Islet precursor cell (in vitro differentiated cells): ENCODE results near the gene ITGA5.
A peak's percentile ranks its signal among the peaks of the same experiment; 100 is the strongest.
"Not testable (repeated sequence)": the region's sequence is repeated elsewhere in the genome, so short reads cannot be mapped to it uniquely, and the experiment has no call there.

Experiments
- DNase-seq: peaks from one replicate; pipeline ENCODE4 v3.0.0-alpha.2; 2018

Gene ITGA5

GRCh38 chr12:54369597-54370131 lies 49.4 kb downstream of the ITGA5 start:
- DNase-seq = no peak

GRCh38 chr12:54368709-54369596 lies 50.1 kb downstream of the ITGA5 start:
- DNase-seq = peak; percentile 96

- no peak for DNase-seq
These were observed 50.9 kb downstream of the ITGA5 start for GRCh38 chr12:54368025-54368708.

GRCh38 chr12:54364413-54364812 lies 54.7 kb downstream of the ITGA5 start, which contains the start of gene GPR84:
Gene GPR84, minus strand, starts transcription at chr12:54364486. Its CDS starts 635 bp downstream, at chr12:54363851.
- no peak for DNase-seq

- DNase-seq = no peak
These were observed 55.4 kb downstream of the ITGA5 start for GRCh38 chr12:54363618-54364017.

- no peak for DNase-seq
These were observed 56.0 kb downstream of the ITGA5 start for GRCh38 chr12:54363047-54363446.

- peak; percentile 97 for DNase-seq
These were observed 58.2 kb downstream of the ITGA5 start for GRCh38 chr12:54360717-54361456.

- DNase-seq = no peak
These were observed 59.2 kb downstream of the ITGA5 start for GRCh38 chr12:54359762-54360351.

GRCh38 chr12:54358945-54359761 lies 59.9 kb downstream of the ITGA5 start:
- peak; percentile 100 for DNase-seq

- DNase-seq = no peak
These were observed 60.7 kb downstream of the ITGA5 start for GRCh38 chr12:54358191-54358944.

GRCh38 chr12:54357506-54358190 lies 61.4 kb downstream of the ITGA5 start:
- DNase-seq = no peak

GRCh38 chr12:54356951-54357356 lies 62.1 kb downstream of the ITGA5 start:
- peak; percentile 82 for DNase-seq

GRCh38 chr12:54356228-54356627 lies 62.8 kb downstream of the ITGA5 start:
- no peak for DNase-seq

GRCh38 chr12:54355104-54355815 lies 63.8 kb downstream of the ITGA5 start:
- DNase-seq = peak; percentile 81

GRCh38 chr12:54354271-54354670 lies 64.8 kb downstream of the ITGA5 start:
- DNase-seq = not testable (repeated sequence)

GRCh38 chr12:54352891-54353874 lies 65.9 kb downstream of the ITGA5 start:
- DNase-seq = peak; percentile 76

GRCh38 chr12:54352022-54352531 lies 67.0 kb downstream of the ITGA5 start:
- peak; percentile 89 for DNase-seq

- DNase-seq = no peak
These were observed 67.7 kb downstream of the ITGA5 start for GRCh38 chr12:54351341-54351740.
